HG03521 (cell line): ENCODE results near the gene CD226.
A peak's percentile ranks its signal among the peaks of the same experiment; 100 is the strongest.
"Not testable (repeated sequence)": the region's sequence is repeated elsewhere in the genome, so short reads cannot be mapped to it uniquely, and the experiment has no call there.

Source experiments
- ATAC-seq: cut with Tn5 transposase; IDR thresholded peaks from one replicate; pipeline ENCODE4 v1.9.1; 2021; ENCODE audit warnings: mild to moderate bottlenecking, moderate library complexity; ENCODE audit not compliant: unreplicated experiment

Gene CD226

DNA sequence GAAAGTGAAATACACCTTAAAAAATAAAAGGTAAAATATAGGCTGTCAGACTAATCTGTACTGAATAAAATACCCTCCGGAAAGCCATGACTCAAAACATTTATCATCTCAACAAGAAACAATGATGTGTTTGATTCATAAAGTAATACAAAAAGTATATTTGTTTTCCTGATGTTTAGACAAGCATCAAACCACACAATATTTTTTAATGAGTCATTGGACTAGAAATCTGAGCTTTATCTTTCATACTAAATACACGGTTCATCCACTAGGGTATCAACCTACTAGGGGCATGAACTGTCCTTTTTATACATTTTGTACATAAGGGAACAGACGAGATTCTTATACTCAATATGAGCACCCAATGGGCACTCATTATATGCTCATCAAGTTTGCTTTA is 31.3 kb downstream of the CD226 start:
- no peak for ATAC-seq

DNA sequence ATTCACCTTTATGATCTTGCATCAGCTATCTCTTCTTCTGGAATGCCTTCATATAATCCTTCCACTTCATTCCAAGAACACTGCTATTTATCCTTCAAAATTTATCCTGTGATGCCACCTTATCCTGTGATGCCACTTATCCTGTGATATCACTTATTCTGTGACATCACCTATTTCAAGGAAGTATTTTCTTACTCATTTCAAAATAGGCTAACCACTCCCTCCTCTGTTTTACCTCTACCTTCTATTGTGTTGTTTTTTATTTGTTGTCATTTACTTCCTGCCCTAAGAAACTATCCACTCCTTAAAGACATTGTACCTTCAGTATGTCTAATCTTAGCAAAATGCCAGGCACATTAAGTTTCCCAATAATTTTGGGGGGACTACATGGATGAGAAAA is 38.8 kb downstream of the CD226 start:
- no peak for ATAC-seq

DNA sequence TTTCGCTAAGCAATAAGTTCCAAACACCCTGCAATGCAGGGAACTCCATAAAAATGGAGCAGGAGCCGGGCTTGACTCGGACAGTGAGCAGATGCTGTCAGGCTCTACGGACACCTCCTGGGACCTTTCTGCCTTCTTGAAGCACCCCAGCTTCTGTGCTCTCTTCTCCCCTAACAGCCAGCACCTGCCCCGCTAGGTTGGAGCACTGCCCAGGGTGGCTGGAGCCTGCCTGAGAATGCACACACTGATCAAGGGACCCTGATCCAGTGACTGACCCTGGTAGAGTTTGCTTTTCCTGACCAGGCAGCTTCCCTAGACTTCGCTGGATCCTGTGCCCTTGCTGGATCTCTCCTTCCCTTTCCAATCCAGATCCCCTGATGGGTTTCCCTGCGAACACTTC is 40.9 kb downstream of the CD226 start:
- no peak for ATAC-seq

DNA sequence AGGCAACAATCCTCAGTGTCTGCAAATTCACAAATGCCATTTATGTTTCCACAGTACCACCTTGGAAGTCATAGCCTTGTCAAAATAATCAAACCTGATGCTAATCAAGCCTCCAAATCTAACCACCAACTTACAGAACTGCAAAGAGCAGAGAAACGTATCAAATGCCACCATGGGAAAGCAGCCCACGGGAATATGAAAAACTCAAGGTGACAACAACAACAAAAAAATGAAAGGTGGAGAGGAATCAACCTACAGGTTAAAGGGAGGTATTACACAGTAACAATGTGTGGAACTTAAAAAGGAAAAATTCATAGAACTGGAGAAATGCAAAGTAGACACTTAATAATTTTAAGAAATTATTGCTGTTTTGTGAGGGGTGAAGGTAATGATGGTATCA is 46.7 kb downstream of the CD226 start:
- ATAC-seq = no peak

DNA sequence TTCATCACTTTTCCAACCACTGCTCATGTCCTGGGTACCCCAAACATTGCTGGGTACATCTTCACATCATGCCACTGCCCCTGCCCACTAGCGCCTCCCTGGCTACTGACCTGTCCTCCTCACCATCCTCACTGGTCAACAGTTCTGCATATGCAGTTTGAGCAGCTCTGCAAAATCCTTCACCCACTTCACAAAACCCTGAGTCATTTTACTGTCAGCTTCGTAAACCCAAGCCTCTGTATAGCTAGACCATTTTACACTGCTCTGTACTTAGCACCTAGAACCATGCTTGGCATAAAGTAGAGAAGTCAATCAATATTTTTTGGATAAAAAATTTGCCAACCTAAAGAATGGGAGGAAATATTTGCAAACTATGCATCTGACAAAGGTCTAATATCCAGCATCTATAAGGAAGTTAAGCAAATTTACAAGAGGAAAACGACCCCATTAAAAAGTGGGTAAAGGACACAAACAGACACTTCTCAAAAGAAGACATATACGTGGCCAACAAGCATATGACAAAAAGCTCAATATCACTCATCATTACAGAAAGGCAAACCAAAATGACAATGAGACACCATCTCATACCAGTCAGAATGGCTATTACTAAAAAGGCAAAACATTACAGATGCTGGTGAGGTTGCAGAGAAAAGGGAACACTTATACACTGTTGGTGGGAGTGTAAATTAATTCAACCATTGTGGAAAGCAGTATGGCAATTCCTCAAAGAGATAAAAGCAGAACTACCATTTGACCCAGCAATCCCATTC is 48.3 kb downstream of the CD226 start:
- not testable (repeated sequence) for ATAC-seq

DNA sequence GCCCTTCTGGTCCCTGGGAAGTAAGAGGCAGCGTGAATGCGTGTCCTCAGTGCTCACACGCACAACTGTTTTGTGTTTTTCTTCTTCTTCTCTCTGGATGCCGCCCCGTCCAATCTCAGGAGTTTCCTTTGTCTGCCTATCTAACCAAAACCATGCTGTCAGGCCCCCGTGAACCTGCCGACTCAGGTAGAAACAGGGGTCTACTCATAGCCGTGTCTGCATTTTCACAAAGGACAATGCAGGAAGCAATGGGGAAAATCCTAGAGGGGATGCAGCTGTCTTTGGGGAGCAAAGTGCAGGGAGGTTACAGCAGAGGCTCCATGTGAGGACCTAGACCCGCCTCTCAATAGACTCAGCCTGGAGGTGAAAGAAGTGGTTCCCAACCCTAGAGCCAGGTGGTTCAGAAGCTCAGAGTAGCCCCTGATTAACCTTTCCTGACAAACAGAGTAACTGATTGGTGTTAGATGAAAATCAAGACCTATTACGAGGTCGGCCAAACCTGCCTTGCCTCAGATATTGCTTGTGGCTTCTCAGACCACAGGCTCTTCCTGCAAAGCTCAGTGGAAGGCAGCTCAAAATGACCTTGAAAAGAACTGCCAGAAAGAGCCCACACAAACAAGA is 49.3 kb downstream of the CD226 start:
- peak; percentile 30 for ATAC-seq

DNA sequence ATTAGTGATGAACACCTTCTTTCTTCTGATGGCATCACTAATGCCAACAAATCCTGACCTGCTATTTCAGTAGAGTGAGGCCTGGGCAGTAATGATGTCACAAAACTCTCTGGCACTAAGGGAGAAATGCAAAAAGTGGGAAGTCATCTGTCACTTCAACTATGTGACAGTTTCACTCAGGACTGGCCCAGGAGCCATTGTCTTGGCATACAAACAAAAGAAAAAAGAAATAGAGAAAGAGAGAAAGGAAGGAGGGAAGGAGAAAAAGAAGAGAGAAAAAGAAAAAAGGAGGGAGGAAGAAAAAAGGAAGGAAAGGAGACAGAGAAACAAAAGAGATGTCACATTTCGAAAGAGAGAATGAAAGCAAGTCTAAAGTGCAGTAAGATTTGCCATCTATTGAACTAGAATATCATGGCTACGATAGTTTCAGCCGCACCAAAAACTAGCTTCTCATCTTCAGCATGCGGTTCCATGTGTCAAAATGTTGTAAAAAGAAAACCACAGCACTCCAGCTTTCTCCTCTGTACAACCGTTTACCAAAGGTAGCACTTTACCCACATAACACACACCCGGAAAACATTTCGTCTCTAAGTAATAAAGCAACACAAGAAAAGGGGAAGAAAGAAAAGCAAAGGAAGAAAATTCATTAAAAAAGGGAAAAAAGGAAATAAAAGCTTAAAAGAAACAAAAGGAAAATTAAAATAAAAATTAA is 50.1 kb downstream of the CD226 start:
- peak; percentile 40 for ATAC-seq

DNA sequence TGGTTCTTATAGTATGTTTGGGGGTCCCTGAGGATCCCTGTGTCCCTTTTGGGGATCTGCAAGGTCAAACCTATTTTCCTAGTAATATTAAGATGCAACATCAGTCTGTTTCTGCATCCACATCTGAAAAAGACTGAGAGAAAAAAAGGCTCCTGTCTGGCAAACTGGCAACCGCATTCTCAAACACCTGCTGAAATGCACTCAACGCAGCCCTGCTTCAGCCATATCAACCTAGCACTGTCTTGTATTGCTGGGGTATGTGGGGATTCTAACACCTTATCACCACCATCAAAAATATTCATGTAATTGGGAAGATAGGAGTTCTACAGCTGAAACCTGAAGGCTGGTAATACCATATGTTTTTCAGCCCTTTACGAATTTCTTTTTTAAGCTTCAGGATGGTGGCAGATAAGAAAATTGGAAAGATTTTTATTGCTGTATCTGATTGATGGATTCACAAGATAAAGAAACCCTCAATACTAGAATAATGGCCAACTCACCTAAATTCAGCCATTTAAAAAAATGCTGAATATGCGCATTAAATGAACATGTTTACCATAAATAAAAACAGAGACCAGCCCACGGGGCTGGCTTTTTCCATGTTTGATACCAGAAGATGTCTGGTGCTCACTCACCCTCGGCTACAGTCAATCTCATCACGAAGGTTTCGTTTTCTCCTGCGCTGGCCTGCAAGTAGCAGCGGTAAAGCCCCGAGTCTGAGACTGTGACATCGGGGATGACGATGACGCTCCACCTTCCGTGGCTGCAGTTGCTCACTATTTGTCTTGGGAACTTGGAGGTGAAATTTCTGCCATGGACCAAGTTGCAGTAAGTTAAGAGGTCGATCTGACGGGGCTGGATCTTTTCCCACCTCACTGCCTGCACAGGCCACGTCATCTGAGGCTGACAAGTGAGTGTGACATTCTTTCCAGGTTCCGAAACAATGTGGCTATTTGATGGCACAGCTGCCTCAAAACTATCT is 52.3 kb downstream of the CD226 start:
- ATAC-seq = no peak

DNA sequence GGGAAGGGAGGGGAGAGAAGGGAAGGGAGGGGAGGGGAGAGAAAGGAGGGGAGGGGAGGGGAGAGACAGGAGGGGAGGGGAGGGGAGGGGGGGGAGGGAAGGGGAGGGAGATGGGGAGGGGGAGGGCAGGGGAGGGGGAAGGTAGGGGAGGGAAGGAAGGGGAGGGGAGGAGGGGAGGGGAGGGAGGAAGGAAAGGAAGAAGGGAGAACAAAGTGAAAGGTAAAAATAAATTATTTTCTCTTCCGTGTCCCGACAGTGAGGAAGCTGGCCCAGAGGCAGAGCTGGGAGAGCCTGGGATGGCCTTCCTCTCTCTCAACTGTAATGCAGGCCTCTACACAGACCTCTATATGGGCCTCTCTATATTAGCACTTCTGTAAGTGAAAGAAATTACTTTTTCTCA is 53.2 kb downstream of the CD226 start:
- ATAC-seq = no peak

DNA sequence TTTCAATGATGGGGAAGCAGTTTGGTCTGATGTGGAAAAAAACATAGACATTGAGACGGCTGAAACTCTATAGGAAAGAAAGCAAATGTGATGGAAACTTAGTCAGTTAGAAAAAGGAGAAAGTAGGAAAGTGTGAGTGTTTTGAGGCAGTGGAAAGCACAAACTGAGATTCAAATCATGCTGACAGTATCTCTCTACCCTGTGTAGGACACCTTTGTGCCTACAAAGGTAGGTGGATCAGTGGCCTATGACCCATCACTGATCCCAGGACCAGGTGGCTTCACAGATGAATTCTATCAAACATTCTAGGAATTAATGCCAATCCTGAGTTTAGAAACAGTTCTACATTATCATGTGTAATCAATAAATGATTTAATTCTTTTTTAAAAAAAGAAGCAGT is 57.1 kb downstream of the CD226 start:
- ATAC-seq = no peak

DNA sequence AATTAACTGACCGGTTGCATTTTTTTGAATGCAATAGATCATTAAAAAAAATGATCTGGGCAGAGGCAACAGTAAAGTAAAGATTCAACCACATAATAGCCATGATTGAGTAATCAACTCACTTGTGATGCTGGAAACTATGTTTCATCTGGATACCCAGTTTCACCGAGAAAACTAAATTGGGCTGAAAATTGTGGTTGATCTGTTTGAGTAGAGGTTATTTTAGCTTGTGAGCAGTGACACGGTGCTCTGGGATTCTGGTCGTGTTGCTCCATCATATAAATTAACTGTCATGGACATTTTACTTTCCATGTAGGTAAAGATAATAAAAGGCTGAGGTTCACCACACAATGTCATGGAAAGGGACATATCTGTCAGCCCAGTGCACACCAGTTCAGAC is 58.7 kb downstream of the CD226 start:
- no peak for ATAC-seq

DNA sequence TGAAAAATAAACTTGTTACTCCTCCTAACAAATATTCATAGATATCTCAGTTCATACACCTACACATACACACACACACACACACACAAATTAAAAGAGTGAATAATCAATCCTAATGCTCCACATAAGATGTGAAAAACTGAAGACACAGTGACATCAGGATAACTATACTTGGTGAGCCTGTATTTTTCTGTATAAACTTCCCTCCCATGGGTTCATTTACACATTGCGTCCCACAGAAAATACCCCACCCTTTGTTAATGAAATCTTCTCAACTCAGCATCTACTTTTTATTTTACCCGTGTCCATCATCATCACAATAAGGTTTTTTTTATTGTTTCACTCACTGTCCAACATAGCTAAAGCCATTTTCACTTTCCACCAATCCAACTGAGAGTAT is 60.4 kb downstream of the CD226 start:
- no peak for ATAC-seq

DNA sequence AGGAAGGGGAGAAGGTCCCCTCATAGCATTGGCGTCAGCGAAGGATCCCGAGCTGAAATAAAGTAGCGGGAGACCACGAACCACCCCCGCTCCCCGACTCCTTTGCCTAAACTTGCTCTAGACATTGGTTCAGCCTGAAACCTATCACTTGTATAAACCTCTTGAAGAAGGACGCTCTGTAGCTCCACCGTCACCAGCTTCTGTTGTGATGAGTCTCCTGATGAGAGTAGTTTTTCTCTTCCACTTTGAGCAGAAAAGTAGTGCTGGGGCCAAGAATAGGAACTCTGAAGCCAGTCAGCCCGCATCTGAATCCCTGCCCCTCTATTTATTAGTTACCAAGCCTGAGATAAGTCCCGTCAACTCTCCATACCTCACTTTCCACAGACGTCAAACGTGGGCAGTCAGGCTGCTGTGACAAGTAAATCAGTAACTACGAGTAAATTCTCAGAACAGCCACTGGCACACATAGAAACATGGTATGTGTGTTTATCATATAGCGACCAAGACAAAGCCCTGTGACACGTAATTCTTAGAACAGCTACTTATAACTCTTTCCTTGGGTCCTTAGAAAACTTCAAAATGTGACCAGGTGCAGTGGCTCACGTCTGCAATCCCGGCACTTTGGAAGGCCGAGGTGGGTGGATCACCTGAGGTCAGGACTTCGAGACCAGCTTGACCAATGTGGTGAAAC is 61.7 kb downstream of the CD226 start:
- peak; percentile 78 for ATAC-seq

DNA sequence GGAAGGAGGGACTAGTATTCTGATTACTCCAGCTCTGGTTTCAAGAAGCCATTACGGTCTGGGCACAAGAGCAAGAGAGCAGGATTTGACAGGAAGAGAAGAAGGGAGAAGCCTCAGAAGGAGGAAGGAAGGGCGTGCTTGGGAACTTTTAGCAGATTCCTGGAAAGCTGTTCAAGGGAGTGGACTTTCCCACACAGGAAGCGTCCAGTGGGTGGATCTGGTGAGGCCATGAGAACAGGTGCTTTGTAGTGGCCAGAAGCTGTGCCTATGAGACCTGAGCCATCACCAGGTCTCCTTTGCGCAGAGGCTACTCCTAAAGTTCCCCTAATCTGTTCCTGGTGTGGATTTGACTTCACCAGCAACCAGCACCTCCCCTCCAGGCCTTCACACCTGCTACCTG is 62.3 kb downstream of the CD226 start:
- no peak for ATAC-seq

DNA sequence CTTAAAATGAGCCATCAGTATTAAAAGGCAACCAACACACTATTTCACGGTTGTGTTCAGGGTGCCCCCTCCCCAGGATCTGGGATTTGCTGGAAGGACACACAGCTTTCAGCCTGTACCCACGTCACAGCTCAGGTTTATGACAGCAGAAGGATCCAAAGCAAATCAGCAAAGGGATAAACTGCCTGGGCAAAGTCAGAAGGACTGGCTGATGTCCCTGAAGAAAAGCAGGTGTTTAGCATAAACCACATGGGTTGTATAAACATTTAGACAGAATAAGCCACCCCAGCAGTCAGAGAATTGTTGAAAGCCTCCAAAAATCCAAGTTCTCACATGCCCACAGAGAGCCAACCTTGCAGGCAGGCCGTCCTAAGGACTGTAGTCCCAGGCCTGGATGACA is 63.9 kb downstream of the CD226 start:
- ATAC-seq = no peak

DNA sequence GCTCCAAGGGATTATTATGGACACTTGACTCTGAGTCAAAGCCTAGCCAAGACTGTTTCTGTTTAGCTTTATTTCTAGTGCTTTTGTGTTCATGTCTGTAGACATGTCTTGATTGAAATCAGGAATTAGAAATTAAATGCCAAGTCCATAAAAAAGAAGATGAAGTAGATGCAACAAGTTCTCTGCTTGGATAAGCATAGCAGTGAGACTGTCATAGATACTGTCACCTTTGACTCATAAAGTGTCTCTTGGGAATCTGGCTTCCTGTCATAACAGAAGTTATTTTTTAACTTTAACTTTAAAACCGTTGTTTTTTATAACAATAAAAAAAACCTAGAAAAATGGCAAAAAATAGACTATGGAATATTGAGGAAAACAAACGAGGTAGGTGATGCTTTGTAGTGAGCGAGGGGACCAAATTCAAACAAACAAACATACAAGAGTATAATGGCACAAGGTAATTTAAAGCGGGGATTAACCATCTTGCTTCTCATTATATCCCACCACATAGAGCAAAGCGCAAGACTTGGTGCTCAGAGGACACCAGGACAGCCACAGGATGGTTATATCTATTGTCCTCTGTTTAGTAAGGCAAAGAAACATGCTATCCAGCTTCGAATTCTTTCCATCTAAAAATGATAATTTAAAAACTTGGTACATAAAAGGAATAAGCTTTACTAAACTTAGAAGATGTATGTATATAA is 64.6 kb downstream of the CD226 start:
- ATAC-seq = peak; percentile 30

DNA sequence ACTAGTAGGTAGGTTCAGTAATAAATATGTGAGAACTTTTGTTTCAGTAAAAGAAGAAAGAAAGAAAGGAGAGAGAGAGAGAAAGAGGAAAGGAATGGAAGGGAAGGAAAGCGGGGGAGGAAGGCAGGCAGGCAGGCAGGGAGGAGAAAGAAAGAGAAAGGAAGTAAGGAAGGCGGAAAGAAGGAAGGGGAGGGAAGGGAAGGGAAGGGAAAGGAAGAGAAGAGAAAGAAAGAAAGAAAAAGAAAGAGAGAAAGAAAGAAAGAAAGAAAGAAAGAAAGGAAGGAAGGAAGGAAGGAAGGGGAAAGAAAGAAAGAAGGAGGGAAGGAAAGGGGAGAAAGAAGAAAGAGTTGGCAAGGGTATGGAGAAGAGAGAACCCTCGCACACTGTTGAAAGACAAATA is 67.6 kb downstream of the CD226 start:
- no peak for ATAC-seq

DNA sequence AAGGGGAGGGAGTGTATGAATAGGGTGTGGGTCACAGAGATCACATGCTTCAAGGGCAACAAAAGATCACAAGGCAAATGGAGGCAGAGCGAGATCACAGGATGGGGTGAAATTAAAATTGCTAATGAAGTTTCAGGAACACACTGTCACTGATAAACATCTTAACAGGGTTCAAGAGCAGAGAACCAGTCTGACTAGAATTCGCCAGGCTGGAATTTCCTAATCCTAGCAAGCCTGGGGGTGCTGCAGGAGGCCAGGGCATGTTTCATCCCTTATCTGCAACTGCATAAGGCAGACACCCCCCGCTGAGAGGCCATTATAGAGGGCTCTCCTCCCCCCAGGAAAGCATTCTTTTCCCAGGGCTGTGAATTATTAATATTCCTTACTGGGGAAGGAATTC is 68.6 kb downstream of the CD226 start:
- ATAC-seq = not testable (repeated sequence)

DNA sequence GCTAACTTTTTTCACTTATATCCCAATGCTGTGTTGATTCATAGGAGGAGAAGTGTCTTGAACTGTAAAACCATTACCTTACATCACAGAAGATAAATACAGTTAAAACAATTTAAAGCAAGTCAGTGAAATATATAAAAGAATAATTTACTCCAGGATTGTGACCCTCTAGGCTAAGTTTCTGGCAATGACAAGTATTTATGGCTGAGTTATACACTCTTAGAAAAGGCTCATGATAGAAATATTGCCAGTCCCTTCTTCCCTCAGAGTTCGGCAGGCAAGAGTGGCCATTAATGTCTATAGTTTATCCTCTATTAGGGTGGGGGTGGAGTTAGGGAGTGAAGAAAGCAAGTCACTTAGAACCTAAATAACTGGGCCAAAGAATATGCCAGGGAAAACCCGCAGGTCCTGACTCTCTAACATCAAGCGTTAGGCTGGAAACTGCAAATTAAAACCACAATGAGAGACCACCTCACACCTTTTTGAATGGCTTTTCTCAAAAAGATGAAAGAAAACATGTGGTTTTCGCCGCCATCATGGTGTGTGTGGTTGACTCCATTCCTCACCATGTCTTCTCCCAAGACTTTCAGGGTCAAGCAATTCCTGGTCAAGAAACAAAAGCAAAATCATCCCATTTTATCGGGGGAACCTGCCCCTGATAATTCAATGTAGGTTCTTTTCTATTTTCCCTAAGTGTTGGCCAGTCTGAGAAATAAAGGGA is 69.3 kb downstream of the CD226 start:
- no peak for ATAC-seq
